HG02884 (cell line): ENCODE data around the gene CACNA1S.

Experiments used
- ATAC-seq: cut with Tn5 transposase; IDR thresholded peaks from one replicate; pipeline ENCODE4 v1.9.1; 2021; ENCODE audit warnings: mild to moderate bottlenecking, moderate library complexity; ENCODE audit not compliant: unreplicated experiment

Gene CACNA1S

DNA sequence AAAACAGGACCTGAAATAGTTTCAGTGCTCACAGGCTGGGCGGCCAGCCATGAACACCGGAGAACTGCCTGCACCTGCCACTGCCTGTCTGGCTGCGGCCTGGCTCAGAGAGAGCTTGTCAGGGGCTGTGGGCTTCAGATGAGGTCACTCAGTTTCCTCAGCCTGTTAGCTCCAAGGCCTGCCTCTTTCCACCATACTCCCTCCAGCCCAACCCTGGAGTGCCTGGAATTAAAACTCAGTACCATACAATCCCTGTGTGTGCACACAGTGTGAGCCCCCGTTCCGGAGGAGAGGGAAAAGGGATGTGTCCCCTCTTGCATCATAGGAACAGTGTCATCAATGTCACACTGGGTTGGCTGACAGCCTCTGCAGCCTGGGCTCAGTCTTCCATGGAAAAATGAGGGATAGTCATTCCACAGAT lies 16.2 kb downstream of the CACNA1S start:
- no peak for ATAC-seq

DNA sequence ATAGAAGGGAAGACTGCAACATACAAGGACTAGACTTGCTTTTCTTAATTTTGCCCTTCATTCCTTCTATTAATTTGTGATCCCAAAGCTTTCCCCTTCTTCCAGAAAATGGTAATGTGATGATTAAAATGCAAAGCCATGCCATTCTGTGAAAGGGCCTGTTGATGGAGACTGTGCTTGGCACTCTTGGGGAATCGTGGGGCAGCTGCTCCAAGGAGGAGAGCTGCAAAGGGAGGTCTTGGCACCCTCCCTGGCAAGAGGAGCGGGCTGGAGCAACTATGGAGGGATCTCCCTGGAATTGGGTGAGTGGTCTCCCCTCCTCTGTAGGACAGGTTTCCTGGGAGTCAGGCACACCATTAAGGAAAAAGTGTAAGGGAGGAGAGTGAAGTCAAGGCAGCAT lies 16.6 kb downstream of the CACNA1S start:
- ATAC-seq, result no peak

DNA sequence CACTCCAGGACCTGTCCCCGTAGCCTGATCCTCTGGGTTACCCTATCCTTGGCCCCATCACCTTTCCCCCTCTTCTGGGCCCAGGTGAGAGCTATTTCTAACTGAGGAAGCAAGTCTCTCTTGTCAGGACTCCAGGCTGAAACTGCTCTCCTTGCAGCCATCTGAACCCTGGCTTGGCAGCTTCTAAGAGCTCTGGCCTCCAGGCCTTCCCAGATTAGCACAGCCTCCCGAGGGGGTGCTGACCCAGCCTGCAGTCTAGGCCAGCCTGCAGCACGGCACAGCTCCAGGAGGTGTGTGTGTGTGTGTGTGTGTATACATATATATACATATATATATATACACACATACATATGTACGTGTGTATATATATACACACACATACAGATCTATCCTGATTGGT lies 17.4 kb downstream of the CACNA1S start:
- ATAC-seq, result no peak

DNA sequence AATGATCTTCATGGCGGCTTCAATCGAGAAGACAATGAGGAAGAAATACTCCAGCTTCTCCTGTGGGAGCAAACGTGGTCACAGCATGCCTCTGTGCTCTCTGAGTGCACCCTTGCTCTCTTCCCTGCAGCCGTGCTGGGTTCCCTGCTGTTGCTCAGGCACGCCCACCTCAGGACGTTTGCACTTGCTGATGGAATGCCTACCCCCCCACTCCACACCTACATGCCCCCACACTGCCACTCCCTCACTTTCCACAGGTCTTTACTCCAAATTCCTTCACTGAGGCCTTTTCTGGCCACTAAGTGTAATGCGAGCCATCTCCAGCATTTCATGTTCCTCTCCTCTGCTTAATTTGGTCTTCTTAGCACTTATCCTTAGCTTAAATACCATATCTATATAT lies 18.3 kb downstream of the CACNA1S start:
- no peak for ATAC-seq

DNA sequence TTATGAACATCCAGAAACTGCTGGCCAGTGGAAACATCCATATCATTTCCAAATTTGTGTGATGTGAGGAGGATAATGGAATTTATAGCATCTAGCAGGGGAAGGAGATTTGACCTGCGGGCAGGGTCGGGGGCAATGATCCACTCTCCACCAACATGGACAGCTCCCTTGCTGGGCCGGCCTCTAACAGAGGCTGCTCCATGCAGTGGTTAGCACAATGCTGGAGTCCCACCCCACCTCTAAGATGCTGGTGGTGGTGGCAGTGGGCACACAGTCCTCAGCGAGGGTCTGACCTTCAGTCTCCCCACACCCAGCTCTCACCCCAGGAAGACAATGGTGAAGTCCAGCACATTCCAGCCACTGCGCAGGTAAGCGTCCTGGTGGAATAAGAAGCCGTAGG lies 18.7 kb downstream of the CACNA1S start:
- ATAC-seq, result no peak

DNA sequence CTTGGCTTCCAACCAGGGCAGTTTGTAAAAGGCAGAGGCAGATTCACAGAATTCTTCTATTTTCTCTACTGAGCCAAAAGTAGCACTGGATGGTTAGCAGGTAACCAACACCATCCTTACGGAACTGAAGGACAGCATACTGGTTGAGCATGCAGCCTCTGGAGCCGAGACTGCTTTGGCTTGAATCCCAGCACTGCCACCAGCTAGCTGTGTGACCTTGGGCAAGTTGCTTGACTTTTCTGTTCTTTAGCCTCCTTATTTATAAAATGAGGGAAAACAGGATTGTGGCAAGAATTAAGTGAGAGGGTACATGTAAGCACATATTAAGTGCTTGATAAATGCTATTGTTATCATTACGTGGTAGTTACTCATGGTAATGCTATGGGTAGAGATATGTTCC lies 19.5 kb downstream of the CACNA1S start:
- no peak for ATAC-seq

DNA sequence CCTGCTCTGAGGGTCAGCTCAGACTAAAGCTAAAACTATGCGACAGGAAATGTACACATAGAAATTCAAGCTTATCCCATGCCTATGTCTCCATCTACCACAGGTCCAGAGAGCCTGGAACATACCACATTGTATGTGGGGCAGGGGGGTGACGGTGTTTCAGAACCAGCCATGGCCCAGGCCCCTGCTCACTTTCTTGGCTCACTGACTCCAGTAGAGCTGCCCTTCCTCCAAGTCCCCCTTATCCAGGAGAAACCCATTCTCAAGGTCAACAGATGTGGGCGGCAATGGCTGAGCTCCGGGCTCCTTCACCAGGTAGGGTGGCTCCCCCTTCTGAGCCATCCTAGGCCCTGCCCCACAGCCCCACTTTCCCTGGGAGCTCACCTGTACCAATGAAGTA lies 21.0 kb downstream of the CACNA1S start:
- no peak for ATAC-seq

DNA sequence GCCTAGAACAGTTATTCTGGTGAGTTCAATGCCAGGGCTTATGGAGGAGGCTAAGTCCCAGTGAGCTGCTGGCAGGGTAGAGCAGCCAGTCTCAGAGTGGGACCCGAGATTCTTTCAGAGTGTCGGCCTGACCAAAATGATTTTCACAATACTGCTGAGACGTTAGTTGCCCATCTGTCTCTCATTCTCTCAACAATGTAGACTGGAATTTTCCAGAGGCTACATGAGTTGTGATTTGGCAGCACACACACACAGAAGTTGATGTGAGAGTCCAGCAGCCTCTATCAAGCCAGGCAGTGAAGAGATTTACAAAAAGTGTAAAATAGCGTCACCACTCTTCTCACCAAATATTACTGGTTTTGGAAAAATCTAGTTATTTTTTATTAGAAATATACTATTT lies 21.7 kb downstream of the CACNA1S start:
- ATAC-seq, result no peak

DNA sequence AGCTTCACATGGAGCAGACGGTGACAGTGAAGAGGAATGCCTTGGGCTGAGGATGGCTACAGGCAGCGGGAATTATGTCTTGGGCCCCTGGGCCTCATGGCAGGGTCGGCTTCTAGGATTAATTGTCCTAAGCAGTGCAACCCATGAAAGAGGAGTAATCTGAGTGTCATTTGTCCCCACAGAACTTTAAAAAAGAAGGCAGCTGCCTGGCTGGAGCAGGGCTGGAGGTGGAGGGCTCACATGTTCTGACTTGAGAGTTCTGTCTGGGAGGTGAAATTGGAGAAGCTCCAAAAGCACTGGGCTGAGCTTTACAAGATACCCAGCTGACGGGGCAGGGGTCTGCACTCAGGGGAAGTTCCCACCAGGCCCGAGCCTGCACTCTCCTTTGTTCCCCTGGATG lies 22.6 kb downstream of the CACNA1S start:
- no peak for ATAC-seq

DNA sequence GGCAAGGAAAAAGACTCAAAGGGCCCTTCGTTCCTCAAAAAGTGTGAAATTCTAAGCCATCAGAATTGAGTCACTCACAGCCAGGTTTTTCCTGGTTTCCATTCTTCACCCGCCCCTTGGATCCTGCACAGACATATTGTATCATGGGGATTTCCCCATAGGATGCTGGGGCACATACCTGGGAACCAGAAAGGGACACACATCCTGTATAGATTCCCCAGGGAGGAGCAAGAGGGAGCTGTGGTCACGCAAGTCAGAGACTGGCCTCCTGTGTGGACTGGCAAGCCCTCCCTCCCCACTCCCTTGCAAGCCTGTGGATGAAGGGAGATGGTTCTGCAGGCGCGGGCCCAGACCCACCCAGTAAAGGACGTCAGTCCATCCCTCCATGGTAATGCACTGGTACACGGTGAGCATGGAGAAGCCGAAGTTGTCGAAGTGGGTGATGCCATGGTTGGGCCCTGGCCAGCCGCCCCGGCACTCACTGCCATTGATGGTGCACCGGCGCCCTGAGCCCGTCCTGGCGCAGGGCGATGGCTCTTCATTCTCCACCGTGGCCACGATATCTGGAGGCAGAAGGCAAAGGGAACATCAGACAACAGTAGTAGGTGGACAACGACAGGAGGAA lies 23.2 kb downstream of the CACNA1S start:
- no peak for ATAC-seq

DNA sequence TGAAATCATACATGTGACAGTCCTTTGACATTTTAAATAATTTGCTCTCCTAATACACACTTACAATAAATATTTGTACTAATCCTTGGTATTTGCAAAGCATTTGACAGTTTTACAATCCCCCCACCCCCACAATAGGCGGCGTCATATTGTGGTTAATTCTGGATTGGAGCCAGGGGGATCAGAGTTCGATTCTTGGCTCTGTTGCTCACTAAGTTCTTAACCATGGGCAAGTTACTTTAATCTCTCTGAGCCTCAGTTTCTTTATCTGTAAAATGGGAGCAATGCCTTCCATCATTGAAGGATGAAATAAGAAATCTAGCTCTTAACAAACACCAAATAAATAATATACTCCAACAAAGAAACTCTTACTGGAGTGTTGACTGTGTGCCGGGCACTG lies 23.8 kb downstream of the CACNA1S start:
- no peak for ATAC-seq

DNA sequence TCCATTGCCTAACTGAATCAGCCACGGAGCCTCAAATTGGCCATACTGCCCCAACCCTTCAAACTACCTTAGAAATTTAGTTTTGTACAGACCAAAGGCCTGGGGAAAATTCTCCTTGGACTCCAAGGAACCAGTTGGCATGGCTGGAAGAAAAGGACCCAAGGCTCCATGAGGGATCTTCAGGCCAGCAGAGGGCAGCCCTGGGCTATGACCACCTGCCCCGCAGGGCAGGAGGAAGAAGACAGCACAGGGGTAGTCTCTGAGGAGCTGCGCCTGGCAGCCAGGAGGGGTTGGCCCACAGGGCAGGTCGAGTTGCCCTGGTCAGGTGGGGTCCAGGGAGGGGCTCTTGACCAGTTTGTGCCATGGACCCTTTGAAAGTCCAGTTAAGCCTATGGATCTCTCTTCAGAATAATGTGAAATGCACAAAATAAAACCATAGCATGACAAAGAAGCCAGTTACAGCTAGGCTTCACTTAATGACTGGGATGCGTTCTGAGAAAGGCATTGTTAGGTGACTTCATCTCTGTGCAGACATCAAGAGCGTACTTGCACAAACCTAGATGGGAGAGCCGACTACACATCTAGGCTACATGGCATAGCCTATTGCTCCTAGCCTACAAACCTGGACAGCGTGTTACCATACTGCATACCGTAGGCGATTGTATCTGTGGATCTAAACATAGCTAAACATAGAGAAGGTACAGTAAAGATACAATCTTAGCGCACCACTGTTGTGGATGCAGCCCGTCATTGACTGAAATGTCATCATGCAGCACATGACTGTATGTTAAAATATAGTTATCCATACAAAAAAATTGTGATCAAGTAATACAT lies 26.1 kb downstream of the CACNA1S start:
- no peak for ATAC-seq

DNA sequence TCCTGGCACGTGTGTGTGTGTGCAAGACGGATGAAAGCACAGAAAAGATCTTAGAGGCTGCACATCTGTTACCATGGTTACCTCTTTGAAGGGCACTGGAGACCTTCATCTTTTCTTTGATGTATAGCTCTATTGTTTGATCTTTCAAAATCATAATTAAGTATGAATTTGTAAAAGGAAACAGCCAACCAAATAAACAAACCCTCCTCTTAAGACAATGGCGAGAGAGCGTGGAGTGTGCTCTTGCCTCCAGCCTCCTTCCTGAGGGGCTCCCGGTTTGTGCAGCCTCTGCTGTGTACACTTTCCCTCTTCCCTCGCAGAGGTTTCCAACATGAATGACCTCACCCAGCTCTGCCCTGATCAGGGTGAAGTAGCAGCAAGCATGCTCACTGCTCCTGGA lies 27.9 kb downstream of the CACNA1S start:
- ATAC-seq, result no peak

DNA sequence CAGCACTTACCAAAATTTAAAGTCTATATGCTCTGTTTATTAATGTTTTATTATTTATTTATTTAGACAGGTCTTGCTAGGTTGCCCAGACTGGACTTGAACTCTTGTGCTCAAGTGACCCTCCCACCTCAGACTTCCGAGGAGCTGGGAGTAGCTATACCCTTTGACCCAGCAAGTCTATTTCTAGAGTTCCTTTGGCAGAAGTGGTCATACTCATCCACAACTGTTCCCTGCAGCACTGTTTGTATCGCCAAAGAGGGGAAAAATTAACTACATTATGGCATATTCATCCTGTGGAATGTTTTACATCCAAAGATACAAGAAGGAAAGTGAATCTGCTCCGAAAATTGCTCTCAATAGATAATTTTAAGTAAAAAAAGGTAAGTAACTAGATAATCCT lies 28.5 kb downstream of the CACNA1S start:
- ATAC-seq, result no peak

DNA sequence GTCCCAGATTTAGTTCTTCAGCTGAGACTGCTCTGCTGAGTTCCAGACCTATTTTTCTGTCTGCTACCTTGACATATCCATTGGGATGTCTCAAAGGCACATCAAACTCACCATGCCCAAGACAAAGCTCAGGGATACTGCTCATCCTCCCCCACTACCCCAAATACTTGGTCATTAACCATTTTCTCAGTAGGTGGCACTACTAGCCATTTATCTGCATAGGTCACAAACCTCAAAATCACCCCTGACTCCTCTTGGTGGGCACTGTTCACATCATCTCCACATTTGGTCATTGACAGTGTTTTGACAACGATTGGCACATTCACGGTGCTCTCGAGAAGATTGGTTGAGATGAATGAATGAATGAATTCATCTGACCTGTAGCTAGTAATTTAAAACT lies 32.1 kb downstream of the CACNA1S start:
- no peak for ATAC-seq

DNA sequence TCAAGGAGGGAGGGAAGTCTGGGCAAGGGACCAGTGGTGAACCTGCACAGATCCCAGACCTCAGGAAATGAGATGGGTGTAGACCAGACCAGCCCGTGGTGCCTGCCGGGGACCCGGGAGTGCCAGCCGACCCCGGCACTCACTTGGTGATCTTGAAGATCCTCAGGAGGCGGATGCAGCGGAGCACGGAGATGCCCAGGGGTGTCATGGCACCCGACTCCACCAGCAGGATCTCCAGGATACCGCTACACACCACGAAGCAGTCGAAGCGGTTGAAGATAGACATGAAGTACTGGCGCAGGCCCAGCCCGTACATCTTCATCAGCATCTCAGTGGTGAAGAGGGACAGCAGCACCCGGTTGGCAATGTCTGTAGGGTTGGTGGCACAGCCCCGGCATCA lies 34.5 kb downstream of the CACNA1S start:
- ATAC-seq, result no peak

DNA sequence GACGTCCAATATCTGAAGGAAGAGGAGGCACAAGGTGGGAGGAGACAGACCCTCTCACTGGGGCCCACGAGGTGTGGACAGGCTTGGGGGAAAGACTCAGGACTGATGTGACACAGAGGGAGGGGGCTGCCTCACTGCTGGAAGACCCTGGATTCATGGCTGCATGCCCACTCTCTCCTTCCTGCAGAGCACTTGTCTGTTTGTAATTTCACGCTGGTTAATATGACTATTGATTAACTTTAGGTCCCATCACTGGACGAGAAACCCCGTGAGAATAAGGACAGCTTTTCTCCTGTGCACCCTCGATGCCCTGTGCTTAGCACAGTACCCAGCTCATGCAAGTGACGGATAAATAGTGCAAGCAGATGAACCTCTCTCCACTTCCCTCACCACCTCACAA lies 35.1 kb downstream of the CACNA1S start:
- no peak for ATAC-seq

DNA sequence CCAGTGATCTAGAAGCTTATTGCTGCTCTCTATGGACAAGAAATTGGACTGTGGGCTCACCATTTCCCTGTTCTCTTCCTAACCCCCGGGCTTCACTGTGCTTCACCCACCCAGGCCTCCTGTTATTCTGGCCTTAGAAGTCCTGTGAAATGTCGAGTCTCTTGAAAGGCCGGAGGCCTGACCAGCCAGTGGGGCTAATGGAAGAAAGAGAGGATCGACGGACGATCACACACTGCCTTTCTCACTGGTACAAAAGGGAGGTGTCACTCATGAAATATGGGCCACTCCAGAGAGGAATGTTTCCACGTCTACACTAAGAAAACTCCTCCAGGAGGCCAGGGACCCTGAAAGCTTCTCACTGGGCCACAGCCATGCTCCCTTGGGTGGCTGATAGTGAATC lies 36.1 kb downstream of the CACNA1S start:
- ATAC-seq, result no peak

DNA sequence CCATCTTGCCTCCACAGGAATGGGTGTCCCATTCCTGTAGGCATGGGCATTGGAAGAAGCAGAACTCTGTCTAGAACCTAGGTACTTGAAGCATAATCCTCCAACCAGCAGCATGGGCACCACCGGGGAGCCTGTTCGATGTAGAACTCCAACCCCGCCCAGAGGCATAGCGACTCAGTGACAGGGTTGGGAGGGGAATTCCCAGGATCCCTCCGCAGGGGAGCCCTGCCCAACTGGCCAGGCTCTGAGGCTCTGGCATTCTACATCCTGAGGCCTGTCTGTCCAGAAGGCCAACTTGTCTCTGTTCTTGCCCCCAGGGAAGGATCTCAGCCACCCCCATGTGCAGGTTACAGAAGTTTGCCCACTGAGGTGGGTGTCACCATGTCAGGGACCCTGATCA lies 38.2 kb downstream of the CACNA1S start:
- no peak for ATAC-seq

DNA sequence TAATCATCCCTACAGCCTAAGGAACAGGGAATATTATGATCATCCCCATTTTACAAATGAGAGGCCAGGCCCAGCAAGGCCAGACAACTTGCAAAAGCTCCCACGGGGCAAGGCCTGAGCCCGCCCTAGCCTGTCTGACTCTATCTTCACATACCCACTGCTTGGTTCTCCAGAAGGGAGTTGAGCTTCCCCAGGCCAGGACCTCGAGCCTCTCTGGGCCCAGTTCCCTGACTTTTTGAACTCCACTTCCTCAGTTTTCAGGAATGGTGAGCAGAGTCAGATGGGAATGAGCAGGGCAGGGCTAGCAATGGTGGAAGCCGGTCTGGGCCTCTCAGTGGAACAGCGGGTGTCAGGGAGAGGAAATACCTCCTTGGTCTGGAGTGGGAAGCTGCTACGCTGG lies 39.3 kb downstream of the CACNA1S start:
- ATAC-seq, result no peak

DNA sequence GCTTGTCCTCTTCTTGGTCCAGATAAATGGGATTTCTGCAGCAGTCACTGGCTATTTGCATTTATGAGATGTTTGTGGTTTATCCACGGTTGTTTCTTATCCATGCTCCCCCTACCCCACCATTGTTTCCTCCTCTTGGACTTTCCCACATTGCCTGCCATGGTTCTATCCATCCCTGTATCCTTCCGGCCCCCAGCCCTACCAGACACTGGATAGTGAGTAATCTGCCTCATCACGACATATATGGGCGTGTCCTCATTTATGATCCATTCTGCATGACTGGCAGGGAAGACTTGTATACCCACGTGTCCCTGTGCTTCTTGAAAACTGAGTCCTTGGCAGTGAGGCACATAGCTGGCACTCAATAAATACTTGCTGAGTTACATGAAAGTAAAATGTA lies 40.1 kb downstream of the CACNA1S start:
- ATAC-seq, result no peak

DNA sequence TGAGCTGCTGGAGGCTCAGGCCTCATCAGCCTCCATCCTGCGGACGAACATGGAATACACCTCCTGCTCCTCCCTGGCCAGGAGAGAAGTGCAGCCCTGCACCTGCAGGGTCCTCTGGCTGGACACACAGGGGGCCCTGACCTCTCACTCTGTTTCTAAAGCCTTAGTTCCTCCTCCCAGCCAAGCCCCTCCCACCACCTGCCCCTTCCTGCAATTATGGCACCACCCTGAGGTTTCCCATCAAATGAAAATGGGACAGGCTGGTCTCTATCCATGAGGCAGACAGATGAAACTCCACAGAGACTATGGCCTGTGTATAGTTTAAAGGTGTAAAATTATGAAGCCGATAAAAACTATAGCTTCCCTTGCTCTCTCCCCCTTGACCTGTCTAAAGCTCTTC lies 42.6 kb downstream of the CACNA1S start:
- no peak for ATAC-seq

DNA sequence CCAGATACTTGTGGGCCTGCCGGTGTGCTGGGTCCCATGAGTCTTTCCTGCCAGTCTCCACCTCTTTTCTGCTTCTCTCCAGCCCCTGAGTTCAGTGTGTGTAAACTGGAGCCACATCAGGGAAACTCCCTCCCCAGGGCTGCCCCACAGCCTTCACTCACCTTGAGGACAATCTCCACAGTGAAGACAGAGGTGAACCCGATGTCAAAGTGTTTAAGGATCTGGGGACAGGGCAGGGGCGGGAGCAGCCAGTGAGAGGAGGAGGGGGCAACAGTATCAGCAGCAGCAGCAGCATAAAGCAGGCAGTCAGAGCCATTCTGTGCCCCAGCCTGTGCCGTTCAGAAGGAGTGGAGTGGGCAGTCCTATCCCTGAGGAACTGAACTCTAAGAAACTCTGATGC lies 43.2 kb downstream of the CACNA1S start:
- ATAC-seq, result no peak
